ENCODE data around the gene ATP5PB.

The ATP5PB gene

DNA sequence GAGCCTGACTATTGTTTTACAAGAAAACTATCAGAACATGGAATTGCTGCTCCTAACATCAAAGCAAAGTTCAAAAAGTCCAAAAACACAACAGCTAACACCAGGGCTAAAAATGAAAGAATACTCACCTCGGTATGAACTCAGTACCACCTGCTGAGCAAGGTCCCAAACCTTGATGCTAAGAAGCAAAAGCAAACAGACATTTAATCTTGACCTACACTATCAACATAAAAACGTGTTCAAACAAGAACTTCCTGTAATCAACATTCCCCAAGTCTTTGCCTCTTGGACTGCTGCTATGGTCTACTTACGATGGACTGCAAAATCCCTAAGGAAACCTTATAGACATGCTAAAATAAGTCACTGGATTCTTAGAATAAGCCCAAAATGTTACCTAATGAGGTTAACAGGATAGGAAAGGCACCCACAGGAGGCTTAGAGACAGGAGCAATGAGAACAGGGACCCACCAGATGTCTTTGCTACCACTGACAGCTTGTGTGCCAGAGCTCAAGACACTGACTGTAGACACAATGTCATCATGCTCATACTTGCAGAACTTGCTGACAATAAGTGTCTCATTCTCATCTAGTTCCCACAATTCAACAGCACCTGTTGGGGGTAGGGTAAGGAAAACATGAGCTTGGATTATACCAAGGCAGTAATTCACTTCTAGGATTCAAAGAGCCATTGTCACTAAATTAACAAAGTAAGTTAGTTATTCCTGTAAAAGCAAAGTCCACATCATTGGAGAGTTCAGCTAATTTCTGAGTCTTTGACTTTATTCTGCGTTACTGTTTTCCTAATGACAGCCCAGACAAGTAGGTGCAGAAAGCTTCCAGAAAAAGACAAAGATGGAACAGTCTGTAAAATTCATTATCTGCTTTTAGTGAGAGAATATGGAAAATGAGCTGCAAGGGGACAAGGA lies 2.0 kb upstream of the ATP5PB start:
- DNase-seq = no peak

DNA sequence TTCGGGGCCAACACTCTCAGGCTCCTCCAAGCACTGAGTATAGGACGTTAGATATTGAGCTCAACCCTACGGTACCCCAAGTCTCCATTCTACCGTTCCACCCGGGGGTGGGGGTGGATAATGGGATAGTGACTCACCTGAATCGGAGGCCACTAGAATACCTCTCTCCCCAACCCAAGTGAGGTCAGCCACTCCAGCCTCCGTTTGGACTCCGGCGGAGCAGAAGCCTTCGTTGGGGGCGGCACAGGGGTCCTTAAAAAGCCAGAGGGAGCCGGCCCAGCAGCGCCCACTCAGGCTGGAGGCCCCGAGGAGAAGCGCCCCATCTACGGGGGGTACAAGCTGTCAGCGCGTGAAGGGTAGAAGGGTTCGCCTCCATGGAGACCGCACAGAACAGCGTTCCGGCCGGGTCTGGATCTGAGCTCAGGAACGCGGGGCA lies 764 bp upstream of the ATP5PB start:
- no peak for DNase-seq

DNA sequence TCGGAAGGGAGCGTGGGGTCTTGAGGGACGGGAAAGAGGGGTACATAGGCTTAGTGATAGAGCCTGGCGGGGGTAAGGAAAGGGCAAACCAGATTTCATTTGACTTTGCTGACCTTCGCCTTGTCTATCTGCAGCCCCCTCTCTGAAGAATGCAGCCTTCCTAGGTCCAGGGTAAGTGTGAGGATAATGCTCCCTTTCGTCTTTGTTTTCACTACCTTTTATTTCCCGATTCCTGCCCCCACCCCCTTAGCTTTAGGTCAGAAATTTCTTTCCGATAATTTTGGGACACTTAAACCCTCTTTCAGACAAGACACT lies 396 bp downstream of the ATP5PB start:
- no peak for DNase-seq

DNA sequence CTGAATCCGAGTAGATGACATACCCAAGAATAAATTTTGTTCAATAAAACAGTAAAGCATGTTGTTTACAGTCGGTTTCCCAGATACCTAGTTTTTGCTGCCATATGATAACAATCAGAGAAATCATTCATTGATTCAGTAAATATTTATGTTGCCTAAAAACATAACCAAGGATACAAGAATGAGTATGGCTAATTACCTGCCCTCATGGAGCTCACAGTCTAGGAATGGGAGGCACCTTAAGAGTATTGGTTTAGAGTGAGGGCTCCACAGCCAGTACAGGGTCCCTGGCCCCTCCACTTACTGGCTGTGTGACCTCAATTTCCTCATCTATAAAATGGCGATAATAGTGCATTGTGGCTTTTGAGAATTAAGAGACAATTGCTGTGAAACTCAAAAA lies 921 bp downstream of the ATP5PB start:
- no peak for DNase-seq

DNA sequence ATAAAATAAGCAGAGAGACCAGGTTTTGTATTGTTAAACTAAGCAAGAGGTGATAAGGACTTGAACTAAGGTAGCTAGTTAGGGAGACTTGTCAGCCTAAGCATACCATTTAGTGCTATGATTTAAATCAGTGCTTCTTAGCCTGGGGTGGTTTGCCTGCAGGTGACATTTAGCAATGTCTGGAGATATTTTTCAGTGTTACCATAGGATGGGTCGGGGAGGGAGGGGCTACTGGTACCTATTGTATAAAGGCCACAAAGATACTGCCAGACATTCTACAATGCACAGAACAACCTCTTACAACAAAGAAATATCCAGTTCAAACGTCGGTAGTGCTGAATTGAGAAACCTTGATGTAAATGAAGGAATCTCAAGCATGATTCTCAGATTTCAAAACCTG lies 3.3 kb downstream of the ATP5PB start:
- DNase-seq = no peak

DNA sequence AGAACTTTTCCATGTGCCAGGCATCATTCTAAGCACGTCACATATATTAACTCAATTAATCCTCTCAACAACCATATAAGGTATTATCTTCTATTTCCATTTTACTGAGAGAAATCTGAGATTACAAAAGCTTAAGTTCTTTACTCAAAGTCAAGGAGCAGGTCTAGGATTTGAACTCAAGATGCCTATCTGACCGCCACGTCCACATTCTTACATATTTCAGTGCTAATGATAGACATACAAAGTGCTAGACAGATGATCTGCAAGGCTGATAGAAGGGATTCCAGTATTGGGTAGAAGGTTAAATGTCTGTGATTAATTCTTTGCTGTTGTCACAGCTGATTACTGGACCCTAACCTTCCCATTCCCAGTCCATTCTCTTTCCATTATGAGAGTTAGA lies 4.4 kb downstream of the ATP5PB start:
- DNase-seq = no peak

DNA sequence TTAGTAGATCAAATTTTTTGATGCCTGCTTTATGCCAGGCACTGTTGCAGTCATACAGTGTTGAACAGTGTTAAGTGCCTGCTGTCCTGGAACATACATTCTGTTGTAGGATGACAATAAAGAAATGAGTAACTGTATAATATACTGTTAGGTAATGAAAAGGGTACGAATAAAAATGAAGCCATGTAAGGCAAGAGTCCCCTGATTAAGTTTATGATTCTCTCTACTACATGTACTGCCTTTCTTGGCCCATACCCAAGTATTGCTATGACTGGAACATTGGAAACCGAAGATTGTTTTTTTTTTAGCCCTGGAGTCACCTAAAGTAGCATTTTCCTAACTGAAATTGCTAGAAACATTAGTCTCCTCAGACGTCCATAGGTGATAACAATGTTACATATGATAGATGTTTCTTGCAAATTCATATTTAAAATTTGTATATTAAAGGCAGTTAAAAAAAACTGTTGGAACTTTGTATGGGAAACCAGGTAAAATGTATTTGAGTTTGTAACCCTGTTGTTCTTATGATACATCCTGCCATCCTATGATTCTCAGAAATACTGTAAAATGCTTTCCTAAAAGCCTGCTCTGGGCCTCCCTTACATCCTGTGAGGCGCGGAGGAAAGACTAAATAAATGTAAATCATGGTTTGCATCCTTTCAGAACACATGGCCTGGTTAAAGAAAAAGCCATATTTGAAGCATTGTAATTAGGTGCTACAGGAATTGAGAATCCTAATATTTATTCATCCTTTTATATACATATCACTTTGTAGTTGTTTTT lies 5.8 kb downstream of the ATP5PB start:
- no peak for DNase-seq

DNA sequence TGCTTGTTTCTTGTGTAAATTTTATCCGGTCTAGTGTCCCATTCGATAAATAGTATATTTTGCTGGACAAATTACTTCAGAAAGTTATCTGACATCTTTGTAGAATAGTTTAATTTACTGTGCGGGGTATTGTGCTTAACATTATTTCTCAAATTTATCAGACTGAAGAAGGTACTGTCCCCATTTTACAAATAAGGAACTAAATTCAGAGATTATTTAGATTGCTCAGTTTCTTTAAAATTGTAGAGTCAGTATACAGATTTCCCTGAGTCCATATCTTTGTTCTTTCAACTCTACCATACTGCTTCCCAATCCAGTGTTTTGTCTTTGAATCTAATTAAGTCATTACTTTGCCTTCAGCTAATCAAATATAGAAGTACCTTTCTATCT lies 6.4 kb downstream of the ATP5PB start:
- no peak for DNase-seq

DNA sequence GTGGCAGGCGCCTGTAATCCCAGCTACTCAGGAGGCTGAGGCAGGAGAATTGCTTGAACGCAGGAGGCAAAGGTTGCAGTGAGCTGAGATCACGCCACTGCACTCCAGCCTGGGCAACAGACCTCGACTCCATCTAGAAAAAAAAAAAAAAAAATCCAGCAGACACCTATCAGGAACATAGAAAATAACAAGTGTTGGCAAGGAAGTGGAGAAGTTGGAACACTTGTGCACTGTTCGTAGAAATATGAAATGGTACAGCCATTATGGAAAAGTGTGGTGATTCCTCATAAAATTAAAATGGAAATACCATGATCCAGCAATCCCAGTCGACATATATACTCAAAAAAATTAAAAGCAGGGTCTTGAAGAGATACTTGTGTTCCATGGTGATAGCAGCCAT lies 12.5 kb downstream of the ATP5PB start:
- no peak for DNase-seq

DNA sequence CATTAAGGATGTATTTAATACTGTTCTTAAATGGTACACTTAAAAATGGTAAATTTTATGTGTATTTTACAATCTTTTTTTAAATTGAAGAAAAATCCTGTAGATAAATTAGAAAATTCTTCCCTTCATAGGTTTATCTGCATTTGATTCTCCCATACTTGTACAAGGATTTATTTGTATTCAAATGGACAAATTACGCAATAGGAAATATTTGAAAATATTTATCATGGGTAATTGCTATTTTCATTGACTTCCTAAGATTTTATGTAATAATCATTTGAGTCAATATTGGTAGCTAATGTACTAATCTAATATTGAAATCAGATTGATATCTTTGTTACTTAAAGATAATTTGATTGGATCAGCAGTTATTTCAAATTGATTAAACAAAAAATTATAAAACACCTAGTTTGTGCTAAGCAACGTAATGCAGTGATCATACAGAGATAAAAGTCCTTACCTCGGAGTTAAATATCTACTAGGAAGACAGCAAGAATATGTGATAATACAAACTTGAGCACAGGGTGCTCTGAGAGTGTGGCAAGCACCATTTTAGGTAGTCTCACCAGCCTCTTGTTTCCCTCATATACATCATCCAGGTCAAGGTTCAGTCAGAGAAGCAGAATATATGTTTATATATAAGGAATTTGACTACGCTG lies 13.2 kb downstream of the ATP5PB start:
- no peak for DNase-seq

DNA sequence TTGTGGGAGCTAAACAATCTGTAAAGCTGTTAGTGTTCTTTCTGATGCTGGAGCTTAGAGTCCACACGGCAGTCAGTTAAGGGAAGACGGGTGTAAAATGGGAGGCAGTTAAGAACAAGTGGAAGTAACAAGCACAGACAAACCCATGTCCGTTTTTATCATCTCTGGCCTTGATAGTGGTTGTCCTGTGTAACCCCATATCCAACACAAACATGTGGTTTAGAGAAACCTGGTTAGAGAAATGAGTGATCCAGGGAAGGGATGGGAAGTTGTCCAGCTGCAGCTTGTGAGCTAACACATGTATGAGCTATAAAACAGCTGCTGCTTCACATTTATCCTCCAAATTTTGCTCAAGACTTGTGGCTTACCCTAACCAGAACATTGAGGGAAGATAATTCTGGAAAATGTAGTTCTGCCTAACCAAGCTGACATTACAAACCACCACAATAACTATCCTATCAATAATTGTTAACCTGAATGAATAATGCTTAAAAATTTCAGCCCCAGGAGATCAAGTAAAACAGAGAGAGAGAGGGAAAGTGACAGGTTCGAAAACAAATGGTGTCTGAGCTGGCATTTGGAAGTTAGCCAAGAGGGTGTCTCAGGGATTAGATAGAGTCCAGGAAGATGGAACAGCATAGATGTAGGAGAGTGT lies 13.9 kb downstream of the ATP5PB start:
- DNase-seq = no peak

DNA sequence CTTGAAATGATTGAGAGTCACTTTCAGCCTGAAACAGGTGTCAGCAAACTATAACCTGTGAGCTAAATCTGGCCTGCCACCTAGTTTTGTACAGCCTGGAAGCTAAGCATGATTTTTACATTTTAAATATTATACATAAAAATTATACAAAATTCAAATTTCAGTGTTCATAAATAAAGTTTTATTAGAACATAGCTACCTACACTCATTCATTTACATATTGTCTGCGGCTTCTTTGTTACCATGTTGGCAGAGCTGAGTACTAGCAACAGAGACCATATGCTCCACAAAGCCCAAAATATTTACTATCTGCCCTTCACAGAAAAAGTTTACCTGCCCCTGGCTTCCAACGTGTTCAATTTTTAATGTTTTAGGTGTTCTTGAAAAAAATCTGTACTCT lies 16.5 kb downstream of the ATP5PB start:
- DNase-seq = no peak

DNA sequence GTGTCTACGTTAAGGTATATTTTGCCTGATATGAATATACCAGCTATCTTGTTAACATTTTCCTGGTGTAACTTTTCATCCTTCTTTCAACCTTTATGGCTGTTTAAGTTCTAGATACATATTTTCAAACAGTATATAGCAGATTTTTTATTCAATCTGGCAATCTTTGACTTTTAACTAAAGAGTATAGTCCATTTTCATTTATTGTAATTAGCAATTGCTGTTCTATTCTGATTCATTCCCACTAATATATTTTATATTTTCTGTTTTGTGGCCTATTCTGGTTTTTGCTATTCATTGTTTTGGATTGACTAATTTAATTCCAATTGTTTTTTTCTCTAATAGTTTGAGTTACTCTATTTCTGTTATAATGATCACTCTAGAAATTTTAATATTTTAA lies 17.2 kb downstream of the ATP5PB start:
- DNase-seq = no peak

DNA sequence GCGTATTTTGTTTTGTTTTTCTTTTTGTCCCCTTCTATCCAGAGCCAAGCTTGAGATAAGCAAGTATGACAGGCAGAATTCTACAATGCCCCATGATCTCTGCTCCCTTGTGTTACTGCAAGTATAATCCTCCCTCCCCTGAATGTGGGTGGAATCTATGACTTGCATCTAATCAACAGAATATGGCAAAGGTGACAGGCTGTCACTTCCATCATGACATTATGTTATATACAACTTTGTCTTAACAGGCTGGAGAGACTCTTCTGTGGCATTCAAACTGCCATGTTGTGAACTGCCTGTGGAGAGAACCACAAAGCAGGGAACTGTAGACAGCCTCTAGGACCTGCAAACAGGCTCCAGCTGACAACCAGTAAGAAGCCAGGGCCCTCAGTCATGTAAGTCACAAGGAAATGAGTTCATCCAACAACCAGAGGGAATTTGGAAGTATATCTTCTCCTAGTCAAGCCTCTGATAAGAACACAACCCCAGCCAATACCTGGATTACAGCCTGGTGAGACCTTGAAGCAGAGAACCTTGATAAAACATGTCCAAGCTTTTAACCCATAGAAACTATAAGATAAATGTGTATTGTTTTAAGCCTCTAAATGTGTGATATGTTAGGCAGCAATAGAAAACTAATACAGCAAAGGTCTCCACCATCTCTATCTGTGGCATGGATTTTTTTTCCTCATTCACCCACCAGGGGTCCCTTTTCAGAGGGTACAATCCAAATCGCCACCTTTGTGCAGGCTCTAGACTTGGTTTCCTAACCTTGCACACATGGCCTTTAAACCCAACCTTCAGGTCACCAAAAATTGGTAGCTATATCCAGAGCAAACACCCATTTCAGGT lies 18.8 kb downstream of the ATP5PB start:
- no peak for DNase-seq

DNA sequence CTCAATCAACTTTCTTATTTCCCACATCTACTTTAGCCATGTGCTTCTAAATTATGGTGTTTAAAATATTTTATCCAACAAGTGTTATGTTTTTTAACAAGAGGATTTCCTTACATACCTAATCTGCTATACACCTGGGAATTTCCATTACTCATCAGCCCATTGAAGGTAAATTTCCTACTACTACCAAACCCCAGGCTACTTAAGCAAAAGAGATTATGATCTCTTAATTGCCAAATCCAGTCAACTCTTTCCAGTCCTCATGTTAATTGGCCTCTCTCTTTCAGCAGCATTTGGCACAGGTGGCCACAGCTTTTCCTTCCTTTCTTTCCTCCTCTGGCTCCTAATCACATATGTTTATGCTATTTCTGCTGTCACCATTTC lies 19.4 kb downstream of the ATP5PB start:
- no peak for DNase-seq

DNA sequence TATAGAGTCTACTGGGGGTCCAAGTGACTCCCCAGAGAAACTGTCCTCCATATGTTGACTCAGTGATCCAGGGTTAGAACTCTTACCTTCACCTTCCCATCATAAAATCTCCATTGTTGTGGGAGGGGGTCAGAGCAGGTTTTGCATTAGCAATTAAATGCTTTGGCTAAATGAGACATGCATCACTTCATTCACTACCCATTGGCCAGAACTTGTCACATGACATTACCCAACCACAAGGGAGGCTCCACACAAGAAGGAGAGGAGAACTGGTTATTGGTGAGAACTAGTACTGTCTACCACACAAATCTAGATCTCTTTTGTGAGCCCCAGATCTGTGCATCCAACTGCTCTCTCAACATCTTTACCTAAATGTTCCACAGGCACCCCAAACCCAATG lies 20.3 kb downstream of the ATP5PB start:
- no peak for DNase-seq

DNA sequence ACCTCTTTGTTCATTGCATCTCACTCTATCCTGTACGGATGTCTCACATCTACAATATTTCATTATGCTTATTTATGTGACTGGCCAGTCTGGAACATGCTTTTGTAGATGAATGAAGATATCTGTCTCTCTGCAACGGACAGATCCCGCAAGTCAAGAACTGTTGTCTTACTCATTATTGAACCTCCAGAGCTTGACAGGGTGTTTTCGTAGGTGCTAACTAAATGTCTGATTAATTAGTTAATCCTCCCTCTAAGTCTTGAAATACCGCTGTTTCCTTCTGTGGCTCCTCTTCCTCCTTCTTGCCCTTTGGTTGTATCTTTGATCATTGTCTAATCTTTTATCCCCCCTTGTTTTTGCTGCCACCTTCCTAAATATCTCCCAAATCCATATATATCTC lies 21.3 kb downstream of the ATP5PB start:
- DNase-seq = no peak

DNA sequence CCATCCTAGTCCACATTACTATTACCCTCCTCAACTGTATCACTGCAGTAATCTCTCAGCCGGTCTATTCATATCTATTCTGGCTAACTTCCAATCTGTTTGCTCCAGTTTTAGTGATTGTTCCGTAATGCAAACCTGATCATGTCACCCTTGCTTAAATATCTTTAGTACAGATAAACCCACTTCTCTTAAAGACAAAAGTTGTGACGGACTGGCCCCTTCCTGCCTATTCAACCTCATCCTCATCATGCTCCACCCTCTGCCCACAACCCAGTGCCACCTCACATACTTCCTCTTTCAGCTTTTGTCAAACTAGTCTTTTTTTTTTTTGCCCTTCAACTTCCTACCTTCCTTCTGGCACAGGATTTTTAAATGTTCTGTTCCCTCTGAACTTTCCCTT lies 21.7 kb downstream of the ATP5PB start:
- DNase-seq = no peak

DNA sequence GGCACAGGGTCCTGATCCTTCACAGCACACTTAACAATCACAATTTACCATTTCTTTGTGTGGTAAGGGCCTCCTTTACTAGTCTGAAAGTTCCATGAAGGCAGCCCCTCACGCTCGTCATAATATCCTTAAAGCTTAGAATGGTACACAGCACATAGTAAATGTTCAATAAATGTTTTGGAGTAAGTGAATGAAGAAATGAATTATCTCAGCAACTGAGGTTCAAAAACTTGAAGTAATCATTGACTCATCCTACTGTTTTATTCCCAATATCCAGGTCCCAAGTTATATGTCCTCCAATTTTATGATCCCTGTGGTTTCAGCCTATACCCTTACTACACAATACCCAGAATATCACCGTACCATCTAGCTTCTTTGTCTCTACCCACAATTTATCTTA lies 22.3 kb downstream of the ATP5PB start:
- no peak for DNase-seq

DNA sequence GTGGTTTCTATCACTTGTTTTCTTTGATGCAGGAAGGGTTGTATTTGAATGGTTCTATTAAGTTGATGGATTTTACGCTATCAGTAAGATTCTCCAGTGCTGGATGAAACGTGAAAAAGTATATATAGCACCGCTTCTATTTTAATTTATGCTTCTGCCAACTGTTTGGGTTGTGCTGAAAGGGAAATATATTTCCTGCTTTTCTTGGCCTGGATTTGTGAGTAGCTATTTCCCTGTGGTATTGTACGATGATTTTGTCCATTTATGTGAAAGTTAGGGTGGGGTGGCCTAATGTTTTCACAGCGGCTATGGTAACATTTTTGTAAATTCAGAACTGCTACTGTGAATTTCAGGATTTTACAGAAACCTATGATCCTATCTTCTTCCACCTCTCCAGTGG lies 24.8 kb downstream of the ATP5PB start:
- no peak for DNase-seq

DNA sequence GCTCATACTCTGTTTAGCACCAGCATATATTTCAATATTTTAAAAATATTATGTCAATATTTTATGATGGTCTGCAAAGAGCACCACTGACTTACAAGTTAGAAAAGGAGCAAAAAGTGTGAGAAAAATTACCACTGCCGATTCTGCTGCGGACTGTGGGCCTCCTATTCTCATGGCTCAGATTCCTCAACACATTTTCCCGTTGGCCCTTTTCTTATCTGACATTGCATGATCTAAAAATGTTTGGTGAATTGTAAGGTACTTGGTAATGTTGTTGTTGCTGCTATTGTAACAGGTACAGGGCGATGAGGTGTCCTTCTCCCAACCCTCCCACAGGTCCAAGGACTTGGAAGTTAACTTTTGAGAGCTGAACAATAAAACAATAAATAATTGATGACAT lies 25.3 kb downstream of the ATP5PB start:
- no peak for DNase-seq

DNA sequence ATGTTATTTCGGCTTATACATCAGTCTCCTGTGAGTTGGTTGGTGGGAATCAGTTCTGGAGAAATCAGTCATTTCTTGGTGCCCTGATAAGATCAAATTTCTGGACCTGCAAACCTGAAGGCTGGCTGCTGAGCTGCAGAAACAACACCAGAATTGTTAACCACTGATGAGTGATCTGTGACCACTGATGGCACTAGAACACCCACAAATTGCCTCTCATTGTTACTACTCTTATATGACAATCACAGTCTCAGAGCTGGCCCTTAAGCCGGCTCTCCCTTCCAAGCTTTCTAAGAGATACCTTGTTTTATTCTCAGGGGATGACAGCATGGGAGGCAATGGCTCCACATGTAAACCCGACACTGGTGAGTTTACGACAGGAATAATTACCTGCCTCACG lies 26.4 kb downstream of the ATP5PB start:
- DNase-seq = no peak

DNA sequence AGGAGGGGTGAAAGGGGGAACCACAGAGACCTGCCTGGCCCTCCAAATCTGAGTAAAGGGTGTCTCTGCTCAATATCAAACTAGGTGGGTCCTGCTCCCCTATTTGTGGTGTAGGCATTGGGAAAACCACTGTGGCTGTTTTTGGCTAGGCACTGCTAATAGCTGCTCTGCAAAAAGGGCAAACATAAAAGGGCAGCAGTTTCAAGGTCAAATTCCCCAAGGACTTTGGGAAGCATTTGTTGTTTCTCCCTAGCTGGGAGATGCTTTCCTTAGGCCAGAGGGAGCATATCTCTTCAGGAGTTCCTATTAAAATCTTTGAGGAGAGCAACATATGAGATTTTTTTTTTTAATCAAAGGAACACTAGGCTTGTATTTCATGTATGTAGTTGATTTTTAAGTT lies 26.9 kb downstream of the ATP5PB start:
- DNase-seq = no peak
